Activated naive CD8-positive, alpha-beta T cell treated with anti-CD3 and anti-CD28 coated beads, Interleukin-2, amount 10 ng/mL, durations not matched to agents 7 days and 5 days (primary cell): Measurements from ENCODE around the gene TMEM254. TPM values are rescaled to one million over a fixed set of nuclear protein-coding genes. Genes with fewer than 3 reads are reported as not detected.
A peak's percentile ranks its signal among the peaks of the same experiment; 100 is the strongest.
"Not testable (repeated sequence)": the region's sequence is repeated elsewhere in the genome, so short reads cannot be mapped to it uniquely, and the experiment has no call there.

Experiments
- ATAC-seq: fragments of 150-1000 bp; cut with Tn5 transposase; one replicate; pipeline ENCODE4 v1.10.0; 2021; ENCODE audit warnings: low read depth, moderate library complexity
- POLR2A ChIA-PET: fragments of 350-600 bp; sonication (Branson Sonifier 250); formaldehyde crosslinking; loops from one replicate; lab custom pipeline; 2021; ENCODE audit warnings: antibody characterized with exemption; lab: Charles Lee
- DNase-seq: peaks from one replicate; pipeline ENCODE4 v3.0.0; 2021
- H3K27ac Mint-ChIP-seq: one replicate; pipeline ENCODE4 v1.8.0; 2022; ENCODE audit warnings: mild to moderate bottlenecking, mixed read lengths
- H3K27me3 Mint-ChIP-seq: one replicate; pipeline ENCODE4 v1.8.0; 2022; ENCODE audit warnings: mild to moderate bottlenecking, moderate library complexity, mixed read lengths
- H3K36me3 Mint-ChIP-seq: one replicate; pipeline ENCODE4 v1.8.0; 2021; ENCODE audit warnings: mild to moderate bottlenecking, mixed read lengths
- H3K4me1 Mint-ChIP-seq: one replicate; pipeline ENCODE4 v1.8.0; 2021; ENCODE audit warnings: mixed read lengths
- H3K4me3 Mint-ChIP-seq: one replicate; pipeline ENCODE4 v1.8.0; 2022; ENCODE audit warnings: mild to moderate bottlenecking, moderate library complexity, mixed read lengths
- H3K9me3 Mint-ChIP-seq: one replicate; pipeline ENCODE4 v1.8.0; 2021; ENCODE audit warnings: mixed read lengths
- total RNA-seq, 2 experiments: library from RNA; stranded (reverse); gene quantifications; one replicate each; pipeline ENCODE4 v1.2.3, GENCODE V29; 2021

The TMEM254 gene
- total RNA-seq, 2 experiments from 2014 or later, result 13.2 to 13.8 TPM

DNA sequence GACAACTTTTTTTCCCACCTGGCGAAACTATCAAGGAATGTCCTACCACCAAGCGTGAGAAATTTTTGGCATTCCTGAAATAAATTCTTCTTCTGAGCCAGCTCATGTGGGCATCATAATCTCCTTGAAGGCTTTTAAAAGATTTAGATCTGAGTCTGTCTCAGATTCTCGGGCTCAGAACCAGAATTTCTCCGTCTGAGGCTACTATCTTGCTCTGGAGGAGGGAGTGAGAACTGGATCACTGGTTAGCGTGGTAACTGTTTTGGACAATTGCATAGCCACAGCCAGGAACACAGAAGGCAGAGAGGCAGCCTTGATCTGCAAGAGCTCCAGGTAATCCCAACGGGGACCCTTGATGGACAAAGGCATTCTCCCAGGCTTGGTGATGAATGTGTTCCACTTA, 53.0 kb downstream of the TMEM254 start:
- Mint-ChIP-seq H3K27ac (no peak overlapping the region), H3K4me3 (no peak overlapping the region), H3K4me1 (peaks cover 3% of the 10 kb centered on the region), H3K36me3 (no peaks in the 10 kb centered on the region), H3K27me3 (peaks cover 45% of the 10 kb centered on the region), H3K9me3 (no peaks in the 10 kb centered on the region)
- no peak for ATAC-seq
- POLR2A ChIA-PET, result no interaction called here
- no peak for DNase-seq

DNA sequence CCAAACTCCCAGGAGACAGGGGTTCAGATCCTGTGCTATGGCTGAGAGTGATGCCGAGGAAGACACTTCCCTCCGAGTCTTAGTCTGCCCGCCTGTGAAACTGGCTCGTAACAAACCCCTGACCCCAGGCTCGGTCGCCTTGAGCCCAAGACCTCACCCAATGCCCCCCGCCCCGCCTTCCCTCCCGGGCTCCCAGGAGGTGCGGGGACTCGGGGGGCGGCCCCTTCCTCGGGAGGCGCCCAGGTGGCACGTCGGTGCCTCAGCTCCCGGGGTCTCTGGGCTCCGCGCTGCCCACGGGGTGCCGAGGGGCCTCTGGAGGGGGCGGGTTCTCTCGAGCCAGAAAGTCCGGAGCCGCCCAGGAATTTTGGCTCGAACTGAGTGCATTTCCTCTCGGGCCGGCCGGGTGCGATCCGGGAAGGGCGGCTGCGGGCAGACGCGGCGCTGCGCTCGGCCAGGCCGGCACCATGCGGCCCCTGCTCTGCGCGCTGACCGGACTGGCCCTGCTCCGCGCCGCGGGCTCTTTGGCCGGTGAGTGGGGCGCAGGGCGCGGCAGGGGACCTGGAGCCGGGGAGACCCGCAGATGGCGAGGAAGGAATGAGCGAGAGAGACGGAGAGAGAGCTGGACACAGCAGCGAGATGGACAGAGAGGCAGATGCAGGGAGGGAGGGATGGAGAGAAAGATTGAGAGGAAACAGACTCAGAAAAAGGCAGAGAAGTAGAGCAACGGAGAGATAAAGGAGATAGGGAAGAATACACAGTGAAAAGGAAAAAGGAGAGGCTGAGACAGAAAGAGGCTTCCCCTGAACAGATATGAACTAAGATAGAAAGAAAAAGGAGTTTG, 54.1 kb downstream of the TMEM254 start, which contains the start of gene PLAC9:
Gene PLAC9, plus strand, starts transcription at position 432 of the 841 bp plus-strand sequence. Its CDS starts 33 bp downstream, at position 465.
- peaks cover 41% of the 10 kb centered on the region for H3K27me3 Mint-ChIP-seq
- DNase-seq, result no peak
- H3K36me3 Mint-ChIP-seq, result no peaks in the 10 kb centered on the region
- H3K4me3 Mint-ChIP-seq, result peak within 1 kb of the TSS; percentile 9
- H3K9me3 Mint-ChIP-seq, result no peaks in the 10 kb centered on the region
- ATAC-seq, result no peak
- POLR2A ChIA-PET, result no interaction called here
- H3K27ac Mint-ChIP-seq, result no peak within 1 kb of the TSS
- peaks cover 3% of the 10 kb centered on the region for H3K4me1 Mint-ChIP-seq

DNA sequence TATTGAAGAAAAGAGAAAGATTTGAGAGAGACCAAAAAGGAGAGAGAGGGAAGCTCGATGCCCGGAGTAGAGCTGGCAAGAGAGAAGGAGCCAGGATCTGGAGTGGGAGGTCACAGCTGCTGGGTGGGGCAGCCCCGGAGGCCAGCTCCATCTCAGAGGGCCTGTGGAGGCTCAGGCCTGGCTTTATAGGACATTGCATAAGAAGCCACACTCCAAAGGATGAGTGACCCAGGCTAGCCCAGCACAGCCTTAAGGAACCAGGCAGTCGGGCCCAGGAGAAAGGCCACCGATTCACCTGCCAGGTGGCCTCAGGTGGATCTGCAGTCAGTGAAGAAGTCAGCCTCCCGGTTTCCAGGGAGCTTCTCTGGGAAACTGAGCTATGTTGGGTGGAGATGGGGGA, 54.7 kb downstream of the TMEM254 start:
- POLR2A ChIA-PET, result no interaction called here
- Mint-ChIP-seq H3K36me3 (no peaks in the 10 kb centered on the region), H3K27me3 (peaks cover 41% of the 10 kb centered on the region), H3K9me3 (no peaks in the 10 kb centered on the region), H3K4me3 (no peak overlapping the region), H3K4me1 (peaks cover 3% of the 10 kb centered on the region), H3K27ac (no peak overlapping the region)
- DNase-seq (no peak), ATAC-seq (no peak)

DNA sequence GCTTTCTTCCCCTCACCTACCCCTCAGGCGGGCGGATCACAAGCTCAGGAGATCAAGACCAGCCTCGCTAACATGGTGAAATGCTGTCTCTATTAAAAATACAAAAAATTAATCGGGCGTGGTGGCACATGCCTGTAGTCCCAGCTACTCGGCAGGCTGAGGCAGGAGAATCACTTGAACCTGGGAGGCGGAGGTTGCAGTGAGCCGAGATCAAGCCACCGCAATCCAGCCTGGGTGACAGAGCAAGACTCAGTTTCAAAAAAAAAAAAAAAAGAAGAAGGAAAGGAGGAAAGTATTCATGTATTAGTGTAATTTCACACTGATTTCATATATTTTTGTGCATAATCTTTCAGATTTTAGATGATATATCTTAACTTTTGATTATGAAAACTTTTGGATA, 55.2 kb downstream of the TMEM254 start:
- peaks cover 41% of the 10 kb centered on the region for H3K27me3 Mint-ChIP-seq
- H3K4me1 Mint-ChIP-seq, DNase-seq, H3K9me3 Mint-ChIP-seq, ATAC-seq, POLR2A ChIA-PET, H3K27ac Mint-ChIP-seq, H3K4me3 Mint-ChIP-seq, H3K36me3 Mint-ChIP-seq: not testable (repeated sequence)

DNA sequence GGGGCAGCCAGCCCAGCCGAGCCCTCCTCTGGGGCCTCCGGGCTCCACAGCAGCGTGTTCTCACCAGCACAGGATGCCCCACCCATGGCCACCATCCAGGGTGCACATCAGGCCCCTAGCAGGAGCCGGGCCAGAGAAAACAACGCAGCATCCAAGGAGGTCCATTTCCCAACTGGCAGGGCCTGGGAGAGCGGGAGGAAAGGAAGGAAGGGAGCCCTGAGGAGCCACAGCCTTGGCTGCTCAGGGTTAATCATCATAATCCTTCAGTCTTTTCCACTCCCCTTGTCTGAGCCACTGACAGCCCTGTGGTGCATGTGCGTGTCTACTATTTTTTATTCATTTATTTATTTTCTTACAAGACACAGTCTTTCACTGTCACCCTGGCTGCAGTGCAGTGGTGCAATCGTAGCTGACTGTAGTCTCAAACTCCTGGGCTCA, 57.7 kb downstream of the TMEM254 start:
- no peaks in the 10 kb centered on the region for H3K36me3 Mint-ChIP-seq
- POLR2A ChIA-PET, result no interaction called here
- H3K4me1 Mint-ChIP-seq, result peaks cover 3% of the 10 kb centered on the region
- no peak overlapping the region for H3K27ac Mint-ChIP-seq
- no peaks in the 10 kb centered on the region for H3K9me3 Mint-ChIP-seq
- peaks cover 34% of the 10 kb centered on the region for H3K27me3 Mint-ChIP-seq
- ATAC-seq, result no peak
- no peak for DNase-seq
- H3K4me3 Mint-ChIP-seq, result no peak overlapping the region

DNA sequence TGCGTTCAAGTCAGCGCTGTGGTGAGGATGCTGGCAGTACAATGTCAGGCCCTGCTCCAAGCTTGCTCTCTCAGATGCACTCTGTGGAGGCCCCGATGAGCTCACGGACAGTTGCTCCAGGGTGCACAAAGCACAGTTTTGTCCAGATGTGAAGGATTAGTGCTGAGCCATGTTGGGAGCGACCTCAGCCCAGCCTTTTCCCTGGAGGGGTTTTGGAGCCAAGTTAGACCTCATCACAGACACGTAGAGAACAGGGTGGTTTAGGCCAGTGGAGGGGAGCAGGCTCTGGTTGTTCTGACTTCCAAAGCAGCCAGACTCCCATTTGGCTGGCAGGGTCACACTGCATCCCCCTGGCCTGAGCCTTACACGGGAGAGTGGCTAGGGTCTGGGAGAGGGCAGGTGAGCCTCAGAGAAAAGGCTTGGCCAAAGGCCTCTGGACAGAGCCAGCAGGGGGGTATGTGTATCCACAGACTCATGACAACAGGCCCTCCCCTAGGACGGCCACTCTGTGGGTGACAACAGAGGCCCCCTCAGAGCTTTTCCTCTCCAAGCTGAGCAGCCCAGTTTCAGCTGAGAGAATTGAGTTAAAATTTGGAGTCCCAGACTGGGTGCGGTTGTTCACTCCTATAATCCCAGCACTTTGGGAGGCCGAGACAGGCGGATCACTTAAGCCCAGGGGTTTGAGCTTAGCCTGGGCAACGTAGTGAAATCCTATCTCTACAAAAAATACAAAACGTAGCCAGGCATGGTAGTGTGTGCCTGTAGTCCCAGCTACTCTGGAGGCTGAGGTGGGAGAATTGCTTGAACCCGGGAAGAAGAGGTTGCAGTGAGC, 58.8 kb downstream of the TMEM254 start:
- Mint-ChIP-seq H3K4me1 (peaks cover 3% of the 10 kb centered on the region), H3K9me3 (no peaks in the 10 kb centered on the region), H3K4me3 (no peak overlapping the region), H3K36me3 (no peaks in the 10 kb centered on the region), H3K27ac (no peak overlapping the region), H3K27me3 (peaks cover 26% of the 10 kb centered on the region)
- no peak for ATAC-seq
- POLR2A ChIA-PET, result interaction anchor here (0.7 kb wide), 1 partner anchor 604 kb away, joined by 5 read pairs; no protein-coding TSS in a partner anchor
- DNase-seq, result no peak

DNA sequence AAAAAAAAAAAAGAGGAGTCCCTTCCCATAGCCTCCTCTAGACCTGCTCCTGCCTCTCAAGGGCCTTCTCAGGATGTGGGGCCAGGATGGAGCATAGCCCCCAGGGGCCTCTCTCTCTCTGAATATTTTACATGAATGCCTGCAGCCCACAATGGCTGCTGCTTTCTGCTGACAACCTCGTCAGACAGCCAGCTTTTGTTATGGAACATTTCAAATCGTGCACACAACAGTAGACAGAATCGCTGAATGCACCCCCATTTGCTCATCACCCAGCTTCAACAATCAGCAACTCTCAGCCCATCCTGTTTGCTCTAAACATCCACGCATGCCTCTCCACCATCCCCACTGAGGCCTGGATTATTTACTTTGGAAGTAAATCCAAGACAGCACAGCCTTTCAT, 59.5 kb downstream of the TMEM254 start:
- H3K4me3 Mint-ChIP-seq, result no peak overlapping the region
- H3K27me3 Mint-ChIP-seq, result peaks cover 22% of the 10 kb centered on the region
- no peaks in the 10 kb centered on the region for H3K36me3 Mint-ChIP-seq

DNA sequence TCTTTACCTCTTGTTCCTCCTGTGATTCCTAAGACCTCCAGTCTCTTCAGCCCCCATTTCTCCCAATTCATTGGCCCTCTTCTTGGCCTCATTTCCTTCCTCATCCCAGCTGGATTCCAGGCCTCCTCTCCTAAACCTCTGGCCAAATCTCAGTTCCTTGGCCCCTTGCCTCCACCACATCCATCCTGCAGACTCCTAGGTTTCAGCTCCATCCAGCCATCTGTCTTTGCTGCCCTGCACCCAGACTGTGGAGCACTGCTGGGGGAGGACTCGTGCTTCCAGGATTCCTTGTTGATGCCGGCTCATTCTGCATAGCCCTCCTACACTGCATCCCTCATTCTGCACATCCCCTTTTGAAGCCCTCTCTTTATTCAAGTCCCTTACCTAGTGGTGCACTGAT, 60.8 kb downstream of the TMEM254 start:
- H3K9me3 Mint-ChIP-seq, result no peaks in the 10 kb centered on the region
- no peak overlapping the region for H3K27ac Mint-ChIP-seq
- no peaks in the 10 kb centered on the region for H3K36me3 Mint-ChIP-seq
- POLR2A ChIA-PET, result no interaction called here
- DNase-seq (no peak), ATAC-seq (no peak)
- peaks cover 9% of the 10 kb centered on the region for H3K27me3 Mint-ChIP-seq
- no peak overlapping the region for H3K4me3 Mint-ChIP-seq
- H3K4me1 Mint-ChIP-seq, result peaks cover 4% of the 10 kb centered on the region

More for the DNA sequence above, 59.5 kb downstream of the TMEM254 start:
- DNase-seq (no peak), ATAC-seq (no peak)
- POLR2A ChIA-PET, result no interaction called here
- Mint-ChIP-seq H3K27ac (no peak overlapping the region), H3K4me1 (peaks cover 1% of the 10 kb centered on the region), H3K9me3 (no peaks in the 10 kb centered on the region)

DNA sequence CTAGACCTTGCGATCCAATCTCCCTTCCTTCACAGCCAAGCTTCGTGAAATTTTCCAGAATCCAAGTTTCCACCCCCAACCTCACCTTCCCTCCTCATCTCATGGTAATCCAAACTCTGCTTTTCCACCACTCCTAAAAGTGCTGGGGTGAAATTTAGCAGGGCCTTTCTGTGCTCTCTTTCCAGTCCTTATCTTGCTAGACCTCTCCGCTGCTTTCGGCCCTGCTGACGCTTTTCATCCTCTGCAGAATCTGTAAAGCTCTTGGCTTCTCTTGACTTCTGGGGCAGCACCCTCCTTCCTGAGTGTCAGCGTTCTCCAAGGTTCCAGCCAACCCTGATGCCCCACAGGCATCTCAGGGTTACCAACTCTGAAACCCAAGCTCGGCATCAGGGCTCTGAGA, 61.8 kb downstream of the TMEM254 start:
- POLR2A ChIA-PET, result no interaction called here
- Mint-ChIP-seq H3K4me1 (peaks cover 11% of the 10 kb centered on the region), H3K27ac (no peak overlapping the region), H3K27me3 (peaks cover 4% of the 10 kb centered on the region), H3K9me3 (no peaks in the 10 kb centered on the region), H3K36me3 (no peaks in the 10 kb centered on the region), H3K4me3 (no peak overlapping the region)
- DNase-seq (no peak), ATAC-seq (no peak)

DNA sequence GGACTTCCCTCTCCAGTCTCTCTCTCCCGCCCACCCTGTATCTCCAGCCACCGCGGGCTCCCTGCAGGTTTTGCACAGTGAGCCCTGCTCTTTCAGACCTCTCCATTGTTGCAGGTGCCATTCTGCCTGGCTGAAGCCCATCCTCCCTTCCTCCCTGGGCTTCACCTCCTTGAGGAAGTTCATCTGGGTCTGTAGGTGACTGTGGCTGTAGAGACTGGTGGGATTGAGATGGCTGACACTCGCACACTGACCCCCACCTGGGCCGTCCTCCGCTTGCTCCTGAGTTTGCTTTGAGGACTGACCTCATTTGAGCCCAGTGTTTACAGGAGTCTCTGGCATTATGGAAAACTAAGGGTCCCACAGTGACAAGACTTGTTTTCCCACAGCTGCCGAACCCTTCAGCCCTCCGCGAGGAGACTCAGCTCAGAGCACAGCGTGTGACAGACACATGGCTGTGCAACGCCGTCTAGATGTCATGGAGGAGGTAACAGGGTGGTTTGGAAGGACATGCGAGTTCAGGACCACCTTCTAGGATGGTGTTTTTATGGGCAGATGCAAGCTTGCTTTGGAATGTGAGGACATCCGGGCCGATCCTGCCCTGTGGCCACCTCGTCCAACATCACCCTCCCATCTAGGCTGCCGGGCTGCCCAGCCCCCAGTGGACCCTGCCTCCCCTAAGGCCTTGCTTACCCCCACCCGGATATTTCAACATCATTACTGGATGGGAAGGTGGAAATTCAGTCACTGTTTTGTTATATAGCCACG, 63.4 kb downstream of the TMEM254 start:
- POLR2A ChIA-PET, result no interaction called here
- H3K27ac Mint-ChIP-seq, result no peak overlapping the region
- H3K4me3 Mint-ChIP-seq, result no peak overlapping the region

More for the DNA sequence above, 63.4 kb downstream of the TMEM254 start:
- peaks cover 11% of the 10 kb centered on the region for H3K4me1 Mint-ChIP-seq
- DNase-seq (no peak), ATAC-seq (no peak)
- H3K36me3 Mint-ChIP-seq, result no peaks in the 10 kb centered on the region
- no peaks in the 10 kb centered on the region for H3K9me3 Mint-ChIP-seq
- H3K27me3 Mint-ChIP-seq, result peaks cover 4% of the 10 kb centered on the region
